Left kidney (tissue), 2 donors: ENCODE results near the gene SBNO2. TPM values are rescaled to one million over a fixed set of nuclear protein-coding genes. Genes with fewer than 3 reads are reported as not detected.

Source experiments
- DNase-seq: peaks from one replicate; pipeline ENCODE4 v3.0.0-alpha.2; 2013
- polyA plus RNA-seq: library from polyadenylated mRNA; unstranded; fragments of 120-200 nt; gene quantifications from one replicate; pipeline ENCODE4 v1.2.1, GENCODE V29; 2013; ENCODE audit not compliant: insufficient read length

The SBNO2 gene
- polyA plus RNA-seq, 1 donor, result 15.1 TPM

DNA sequence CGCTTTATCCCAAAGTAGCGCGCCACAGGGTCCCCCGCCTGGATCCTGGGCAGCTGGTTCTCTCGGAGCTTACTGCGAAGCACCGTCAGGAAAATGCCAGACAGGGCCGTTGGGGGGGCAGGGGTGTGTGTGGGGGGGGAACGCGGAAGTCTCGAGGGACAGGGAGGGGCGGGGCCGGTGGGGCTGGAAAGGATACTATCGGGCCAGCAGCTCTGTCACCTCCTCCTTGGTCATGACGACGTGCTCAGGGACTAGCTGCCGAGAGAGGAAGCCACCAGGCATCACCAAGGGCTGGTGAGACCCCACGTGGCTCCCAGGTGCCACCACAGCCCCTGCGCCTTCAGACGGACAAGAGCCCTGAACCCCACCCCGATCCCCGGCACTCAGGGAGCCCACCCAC, 84.2 kb downstream of the SBNO2 start:
- no peak for DNase-seq

DNA sequence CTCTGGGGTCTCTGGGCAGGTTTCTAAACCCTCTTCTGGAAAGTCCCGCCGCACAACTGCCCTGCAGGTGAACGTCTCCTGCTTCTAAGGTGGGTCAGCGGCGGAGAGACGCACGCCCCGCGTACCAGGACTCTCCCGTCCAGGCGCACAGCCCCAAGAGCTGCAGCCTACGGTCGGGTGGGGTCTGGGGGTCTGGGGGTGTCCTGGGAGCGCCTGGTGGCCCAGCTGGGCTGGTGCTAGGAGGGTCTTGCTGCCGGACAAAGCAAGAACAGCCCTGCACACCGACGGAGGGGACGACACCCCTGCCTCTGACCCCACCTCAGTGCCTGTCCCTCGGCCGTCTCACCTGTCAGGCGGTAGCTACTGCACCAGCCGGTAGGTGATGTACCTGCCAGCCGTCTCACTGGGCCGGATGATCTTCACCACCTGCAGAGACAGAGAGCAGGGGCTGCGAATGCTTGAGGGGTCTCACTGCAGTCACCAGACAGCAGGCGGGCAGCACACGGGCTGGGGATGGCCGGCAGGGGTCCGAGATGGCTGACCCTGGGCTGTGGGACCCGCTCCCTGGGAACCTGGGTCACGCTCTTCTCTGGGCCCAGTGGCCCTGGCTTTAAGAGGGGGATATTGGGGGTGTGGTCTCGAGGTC, 84.8 kb downstream of the SBNO2 start:
- DNase-seq, result no peak

DNA sequence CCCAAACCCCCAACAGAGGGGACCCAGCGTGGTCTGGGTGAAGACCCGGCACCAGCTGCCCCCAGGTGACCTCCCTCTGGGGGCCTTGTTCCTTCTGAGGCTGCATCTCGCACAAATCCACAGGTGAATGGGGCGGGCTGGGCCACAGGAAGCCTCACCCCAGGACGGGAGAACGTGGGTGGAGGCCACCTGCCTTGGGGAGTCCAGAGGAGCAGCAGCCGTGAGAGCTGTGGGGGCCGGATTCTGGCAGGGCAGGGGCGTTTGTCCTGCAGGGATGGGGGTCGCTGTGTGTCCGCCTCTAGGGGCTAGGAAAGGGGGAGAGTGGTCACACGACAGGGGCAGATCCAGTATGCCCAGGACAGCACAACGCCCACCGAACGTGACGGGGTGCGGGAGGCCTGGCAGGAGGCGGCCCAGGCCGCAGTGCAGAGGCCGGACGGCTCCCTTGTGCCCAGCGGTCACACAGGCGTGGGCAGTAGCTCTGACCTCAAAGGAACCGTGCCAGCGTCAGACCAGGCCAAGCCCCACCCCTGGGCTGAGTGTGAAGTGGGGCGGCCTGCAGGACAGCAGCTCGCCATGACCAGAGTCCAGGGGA, 85.6 kb downstream of the SBNO2 start:
- no peak for DNase-seq

DNA sequence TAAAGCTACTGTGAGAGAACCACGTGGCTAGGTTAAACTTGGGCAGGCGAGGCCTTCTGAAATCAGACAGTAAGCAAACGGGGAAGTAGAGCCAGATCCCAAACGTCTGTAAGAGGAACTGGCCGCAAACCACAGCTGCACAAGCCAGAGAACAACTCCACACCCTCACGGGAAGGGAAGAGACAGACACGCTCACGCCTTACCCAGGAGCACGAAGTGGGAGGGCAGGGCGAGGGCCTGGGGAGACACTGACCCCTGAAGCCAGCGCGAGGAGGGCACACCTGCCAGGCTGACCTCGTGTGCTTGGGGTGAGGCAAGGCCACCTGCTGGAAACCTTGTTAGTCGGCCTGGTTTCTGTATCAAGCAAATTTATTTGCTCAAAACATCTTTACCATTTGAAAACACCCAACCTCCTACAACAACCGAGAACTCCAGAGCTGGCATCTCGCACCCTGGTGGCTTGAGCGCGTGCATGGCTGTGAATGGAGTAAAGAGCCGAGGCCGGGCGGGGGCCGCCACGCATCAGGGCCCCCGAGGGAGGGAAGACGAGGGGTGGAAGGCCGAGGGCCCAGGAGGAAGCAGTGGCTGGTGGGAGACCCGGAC, 86.2 kb downstream of the SBNO2 start:
- no peak for DNase-seq

GRCh38 chr19:1086613-1087012, 87.5 kb downstream of the SBNO2 start:
- DNase-seq, result no peak

DNA sequence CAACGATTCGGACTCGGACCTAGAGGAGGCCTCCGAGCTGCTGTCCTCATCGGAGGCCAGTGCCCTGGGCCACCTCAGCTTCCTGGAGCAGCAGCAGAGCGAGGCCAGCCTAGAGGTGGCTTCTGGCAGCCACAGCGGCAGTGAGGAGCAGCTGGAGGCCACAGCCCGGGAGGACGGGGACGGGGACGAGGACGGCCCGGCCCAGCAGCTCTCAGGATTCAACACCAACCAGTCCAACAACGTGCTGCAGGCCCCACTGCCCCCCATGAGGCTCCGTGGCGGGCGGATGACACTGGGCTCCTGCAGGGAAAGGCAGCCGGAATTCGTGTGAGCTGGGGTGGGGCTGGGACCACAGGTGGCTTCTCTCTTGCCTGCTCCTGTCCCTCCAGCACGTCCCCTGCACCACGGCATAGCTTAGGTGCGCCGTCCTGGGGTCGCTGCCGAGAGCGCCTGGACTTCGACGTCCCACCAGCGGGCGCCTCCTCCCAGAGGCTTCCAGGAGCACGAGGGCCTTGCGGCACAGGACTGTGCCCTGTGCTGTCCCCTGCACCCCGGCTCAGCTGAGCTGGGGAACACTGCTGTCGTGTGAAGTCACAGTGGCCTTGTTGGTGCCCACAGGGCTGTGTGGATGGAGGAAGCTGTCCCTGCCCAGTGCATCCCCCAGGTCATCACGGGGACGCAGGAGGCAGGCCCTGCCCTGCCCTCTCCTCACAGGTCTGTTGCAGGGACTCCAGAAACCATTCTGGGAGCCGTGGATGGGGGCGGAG, 88.2 kb downstream of the SBNO2 start:
- no peak for DNase-seq

DNA sequence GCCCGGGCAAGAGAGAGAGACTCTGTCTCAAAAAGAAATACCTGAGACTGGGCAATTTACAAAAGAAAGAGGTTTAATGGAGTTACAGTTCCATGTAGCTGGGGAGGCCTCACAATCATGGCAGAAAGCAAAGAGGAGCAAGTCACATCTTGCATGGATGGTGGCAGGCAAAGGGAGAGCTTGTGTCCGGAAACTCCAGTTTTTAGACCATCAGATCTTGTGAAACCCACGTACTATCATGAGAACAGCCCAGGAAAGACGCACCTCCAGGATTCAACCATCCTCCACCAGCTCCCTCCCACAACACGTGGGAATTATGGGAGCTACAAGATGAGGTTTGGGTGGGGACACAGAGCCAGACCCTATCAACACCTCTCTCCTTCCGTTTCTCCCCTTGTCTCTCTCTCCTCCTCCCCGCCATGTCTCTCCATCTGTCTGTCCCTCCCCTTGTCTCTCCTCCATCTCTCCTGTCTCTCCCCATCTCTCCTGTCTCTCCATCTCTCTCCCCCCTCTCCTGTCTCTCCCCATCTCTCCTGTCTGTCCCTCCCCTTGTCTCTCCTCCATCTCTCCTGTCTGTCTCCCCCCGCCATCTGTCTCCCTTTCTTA, 88.9 kb downstream of the SBNO2 start:
- no peak for DNase-seq

GRCh38 chr19:1084024-1084868, 89.8 kb downstream of the SBNO2 start:
- DNase-seq, result no peak

DNA sequence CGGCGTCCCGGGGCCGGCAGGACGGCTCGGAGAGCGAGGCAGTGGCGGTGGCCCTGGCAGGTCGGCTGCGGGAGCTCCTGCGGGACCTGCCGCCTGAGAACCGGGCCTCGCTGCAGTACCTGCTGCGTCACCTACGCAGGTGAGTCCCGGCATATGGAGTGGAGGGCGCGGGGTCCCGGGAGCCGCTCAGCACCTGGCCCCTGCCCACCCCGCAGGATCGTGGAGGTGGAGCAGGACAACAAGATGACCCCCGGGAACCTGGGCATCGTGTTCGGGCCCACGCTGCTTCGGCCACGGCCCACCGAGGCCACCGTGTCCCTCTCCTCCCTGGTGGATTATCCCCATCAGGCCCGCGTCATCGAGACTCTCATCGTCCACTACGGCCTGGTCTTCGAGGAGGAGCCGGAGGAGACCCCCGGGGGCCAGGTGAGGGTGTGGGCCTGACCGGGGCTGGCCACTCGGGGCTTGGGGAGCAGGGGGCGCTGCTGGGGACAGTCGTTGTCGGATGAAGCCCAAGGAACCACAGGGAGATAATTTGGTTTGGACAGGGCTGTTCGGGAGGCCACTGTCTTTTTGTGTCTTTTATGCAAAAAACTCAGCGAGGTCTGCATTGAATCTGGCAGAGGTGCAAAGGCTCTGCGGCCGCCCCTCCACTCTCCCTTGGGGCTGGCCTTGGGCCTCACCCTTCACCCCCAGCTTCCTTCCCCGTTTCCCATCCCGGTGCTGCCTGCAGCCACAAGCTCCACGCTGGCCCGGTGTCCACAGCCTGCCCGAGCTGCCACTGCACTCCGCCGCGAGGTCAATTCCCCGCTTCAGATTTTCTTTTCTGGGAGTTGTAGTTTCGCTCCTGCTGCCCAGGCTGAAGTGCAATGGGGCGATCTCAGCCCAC, 90.9 kb downstream of the SBNO2 start:
- DNase-seq, result no peak

GRCh38 chr19:1082165-1082927, 91.7 kb downstream of the SBNO2 start:
- peak; percentile 66 for DNase-seq

DNA sequence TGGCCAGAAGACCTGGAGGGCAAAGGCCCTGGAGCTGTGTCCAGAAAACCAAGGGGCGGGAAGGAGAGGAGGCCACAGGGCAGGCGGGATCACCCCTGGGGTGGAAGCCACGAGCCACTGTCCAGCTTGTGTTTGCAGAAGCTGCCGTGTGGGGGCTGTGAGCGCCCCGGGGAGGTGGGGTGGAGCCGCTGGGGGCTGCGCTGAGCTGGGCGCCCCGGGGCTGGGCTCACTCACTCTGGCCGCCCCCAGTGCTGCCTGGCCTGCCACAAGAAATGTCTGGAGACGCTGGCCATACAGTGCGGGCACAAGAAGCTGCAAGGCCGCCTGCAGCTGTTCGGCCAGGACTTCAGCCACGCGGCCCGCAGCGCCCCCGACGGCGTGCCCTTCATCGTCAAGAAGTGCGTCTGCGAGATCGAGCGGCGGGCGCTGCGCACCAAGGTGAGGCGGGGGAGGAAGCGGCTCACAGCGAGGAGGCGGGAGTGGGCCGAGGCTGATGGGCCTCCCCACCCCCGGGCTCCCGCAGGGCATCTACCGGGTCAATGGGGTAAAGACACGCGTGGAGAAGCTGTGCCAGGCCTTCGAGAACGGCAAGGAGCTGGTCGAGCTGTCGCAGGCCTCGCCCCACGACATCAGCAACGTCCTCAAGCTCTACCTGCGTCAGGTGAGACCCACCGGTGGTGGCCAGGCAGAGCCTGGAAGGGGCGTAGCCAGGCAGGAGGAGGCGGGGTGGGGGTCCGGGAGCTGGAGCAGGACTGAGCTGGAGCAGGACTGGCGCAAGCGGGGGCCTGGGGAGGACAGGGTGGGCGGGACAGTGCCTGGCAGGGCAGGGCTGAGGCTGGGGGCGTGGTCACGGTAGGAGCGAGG, 92.5 kb downstream of the SBNO2 start:
- DNase-seq, result no peak

DNA sequence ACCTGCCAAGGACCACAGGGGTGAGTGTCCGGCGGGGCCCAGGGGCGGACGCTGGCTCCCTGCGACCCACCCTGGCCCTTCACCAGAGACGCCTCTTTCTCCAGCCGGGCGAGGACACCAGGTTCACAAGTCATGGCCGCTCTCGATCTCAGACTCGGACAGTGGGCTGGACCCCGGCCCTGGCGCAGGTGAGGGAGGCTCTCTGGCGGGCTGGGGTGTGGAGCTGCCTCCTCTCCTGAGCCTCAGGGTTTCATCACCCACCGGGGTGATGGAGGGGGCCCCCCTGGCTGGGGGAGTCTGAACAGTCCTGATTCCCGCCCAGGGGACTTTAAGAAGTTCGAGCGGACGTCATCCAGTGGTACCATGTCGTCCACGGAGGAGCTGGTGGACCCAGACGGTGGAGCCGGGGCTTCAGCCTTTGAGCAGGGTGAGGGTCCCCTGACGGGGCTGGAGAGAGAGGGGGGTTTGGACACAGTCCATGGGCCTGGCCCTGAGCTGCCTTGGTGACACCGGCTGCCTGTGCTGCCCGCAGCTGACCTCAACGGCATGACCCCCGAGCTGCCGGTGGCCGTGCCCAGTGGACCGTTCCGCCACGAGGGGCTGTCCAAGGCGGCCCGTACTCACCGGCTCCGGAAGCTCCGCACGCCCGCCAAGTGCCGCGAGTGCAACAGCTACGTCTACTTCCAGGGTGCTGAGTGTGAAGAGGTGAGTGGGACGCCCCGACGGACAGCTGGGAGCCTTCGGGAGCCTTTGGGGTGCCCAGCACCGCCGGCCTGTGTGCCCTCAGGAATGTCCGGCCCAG, 93.5 kb downstream of the SBNO2 start:
- no peak for DNase-seq

- DNase-seq, result no peak
These were observed 94.4 kb downstream of the SBNO2 start for GRCh38 chr19:1079566-1080111.

GRCh38 chr19:1076951-1077350, 97.1 kb downstream of the SBNO2 start:
- no peak for DNase-seq

DNA sequence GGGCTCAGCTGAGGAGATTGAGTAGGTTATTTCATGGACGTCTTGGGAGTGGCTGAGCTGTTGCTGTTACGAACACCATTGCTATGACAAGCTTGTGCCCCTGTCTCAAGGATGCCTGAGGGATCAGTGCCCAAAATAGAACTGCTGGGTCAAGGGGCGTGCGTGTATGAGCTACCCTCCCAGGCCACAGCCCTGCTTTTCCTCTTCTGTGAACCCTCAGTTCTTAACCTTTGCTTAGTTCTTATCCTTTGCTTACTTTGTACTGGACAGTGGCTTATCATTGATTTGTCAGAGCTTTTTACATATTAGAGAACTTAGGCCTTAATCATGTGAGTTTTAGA, 98.1 kb downstream of the SBNO2 start:
- no peak for DNase-seq

- DNase-seq, result no peak
These were observed 99.4 kb downstream of the SBNO2 start for GRCh38 chr19:1074544-1075283.

GRCh38 chr19:1073956-1074517, 100.0 kb downstream of the SBNO2 start:
- no peak for DNase-seq
